ENCODE data around the gene ANKS1B.

DNA sequence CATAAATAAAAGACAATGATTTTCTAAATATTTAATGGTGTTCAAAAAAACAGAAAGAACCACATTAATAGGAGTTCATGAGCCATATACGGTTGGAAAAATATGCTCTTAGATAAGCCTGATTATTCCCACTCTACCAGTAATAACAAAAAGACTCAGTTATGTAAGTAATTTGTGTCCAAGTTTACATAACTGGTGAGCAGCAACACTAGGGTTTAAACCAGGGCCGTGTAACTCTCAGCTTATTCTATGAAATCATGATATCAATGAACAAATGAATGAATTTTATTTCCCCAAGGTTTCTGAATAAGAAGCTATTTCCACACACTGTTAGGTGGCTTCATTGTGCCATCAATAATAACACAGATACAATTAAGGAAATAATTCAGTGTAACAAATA, 238.8 kb downstream of the ANKS1B start:
- TF ChIP-seq, protein P1, sequence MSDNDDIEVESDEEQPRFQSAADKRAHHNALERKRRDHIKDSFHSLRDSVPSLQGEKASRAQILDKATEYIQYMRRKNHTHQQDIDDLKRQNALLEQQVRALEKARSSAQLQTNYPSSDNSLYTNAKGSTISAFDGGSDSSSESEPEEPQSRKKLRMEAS (IDR thresholded peaks at IDR 0.05), result no peak
- TF ChIP-seq ATF3 (IDR thresholded peaks at IDR 0.05), result no peak
- no peak for TF ChIP-seq CTCF (IDR thresholded peaks at IDR 0.05; ENCODE audit: low read depth, low read length, missing input control)
- TF ChIP-seq GABPA (IDR thresholded peaks at IDR 0.05 in 1 of 2, conservative IDR thresholded peaks at IDR 0.05 in 1 of 2), result no peak
- TF ChIP-seq RAD21 (IDR thresholded peaks at IDR 0.05), result no peak
- TF ChIP-seq, protein P2, sequence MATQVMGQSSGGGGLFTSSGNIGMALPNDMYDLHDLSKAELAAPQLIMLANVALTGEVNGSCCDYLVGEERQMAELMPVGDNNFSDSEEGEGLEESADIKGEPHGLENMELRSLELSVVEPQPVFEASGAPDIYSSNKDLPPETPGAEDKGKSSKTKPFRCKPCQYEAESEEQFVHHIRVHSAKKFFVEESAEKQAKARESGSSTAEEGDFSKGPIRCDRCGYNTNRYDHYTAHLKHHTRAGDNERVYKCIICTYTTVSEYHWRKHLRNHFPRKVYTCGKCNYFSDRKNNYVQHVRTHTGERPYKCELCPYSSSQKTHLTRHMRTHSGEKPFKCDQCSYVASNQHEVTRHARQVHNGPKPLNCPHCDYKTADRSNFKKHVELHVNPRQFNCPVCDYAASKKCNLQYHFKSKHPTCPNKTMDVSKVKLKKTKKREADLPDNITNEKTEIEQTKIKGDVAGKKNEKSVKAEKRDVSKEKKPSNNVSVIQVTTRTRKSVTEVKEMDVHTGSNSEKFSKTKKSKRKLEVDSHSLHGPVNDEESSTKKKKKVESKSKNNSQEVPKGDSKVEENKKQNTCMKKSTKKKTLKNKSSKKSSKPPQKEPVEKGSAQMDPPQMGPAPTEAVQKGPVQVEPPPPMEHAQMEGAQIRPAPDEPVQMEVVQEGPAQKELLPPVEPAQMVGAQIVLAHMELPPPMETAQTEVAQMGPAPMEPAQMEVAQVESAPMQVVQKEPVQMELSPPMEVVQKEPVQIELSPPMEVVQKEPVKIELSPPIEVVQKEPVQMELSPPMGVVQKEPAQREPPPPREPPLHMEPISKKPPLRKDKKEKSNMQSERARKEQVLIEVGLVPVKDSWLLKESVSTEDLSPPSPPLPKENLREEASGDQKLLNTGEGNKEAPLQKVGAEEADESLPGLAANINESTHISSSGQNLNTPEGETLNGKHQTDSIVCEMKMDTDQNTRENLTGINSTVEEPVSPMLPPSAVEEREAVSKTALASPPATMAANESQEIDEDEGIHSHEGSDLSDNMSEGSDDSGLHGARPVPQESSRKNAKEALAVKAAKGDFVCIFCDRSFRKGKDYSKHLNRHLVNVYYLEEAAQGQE (IDR thresholded peaks at IDR 0.05), result no peak
